Measurements from ENCODE around the gene LMAN2.

LMAN2 gene

DNA sequence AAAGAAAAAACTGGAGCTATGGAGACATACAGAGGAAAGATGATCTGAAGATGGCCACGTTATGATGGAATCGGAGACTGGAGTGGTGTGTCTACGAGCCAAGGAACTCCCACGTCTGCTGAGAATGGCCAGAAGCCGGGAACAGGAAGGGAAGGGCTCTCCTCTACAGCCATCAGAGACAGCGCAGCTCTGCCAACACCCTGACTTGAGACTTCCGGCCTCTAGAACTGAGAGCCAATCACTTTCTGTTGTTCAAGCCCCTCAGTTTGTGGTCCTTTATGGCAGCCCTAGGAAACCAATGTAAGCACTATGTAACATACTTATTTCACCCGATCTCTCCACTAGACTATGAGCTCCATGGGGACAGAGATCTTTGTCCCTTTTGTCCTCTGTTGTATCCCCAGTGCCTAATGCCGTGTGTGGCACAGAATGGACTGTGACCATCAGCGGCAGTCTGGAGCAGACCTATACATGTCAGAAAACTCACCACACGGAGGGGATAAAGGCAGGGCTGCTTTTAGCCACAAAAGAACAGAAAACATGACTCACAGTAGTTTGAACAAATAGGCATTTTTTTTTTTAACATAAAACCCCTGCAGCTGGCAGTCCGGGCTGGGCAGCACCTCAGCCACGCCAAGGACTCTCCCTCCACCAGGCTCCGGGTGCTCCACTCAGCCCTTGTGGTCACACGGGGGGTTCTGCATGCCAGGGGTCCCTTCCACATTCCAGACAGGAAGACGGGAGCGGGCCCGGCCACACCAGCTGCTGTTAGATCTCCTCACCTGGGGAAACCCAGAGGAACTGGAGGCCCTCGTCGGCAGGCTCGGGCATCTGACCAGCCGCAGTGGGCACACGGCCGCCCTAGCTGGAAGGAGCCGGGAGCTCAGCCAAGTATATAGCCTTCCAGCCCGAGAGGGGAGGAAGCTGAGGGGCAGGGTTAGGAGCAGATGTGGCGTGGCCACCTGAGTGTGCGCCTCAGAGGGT, 23.6 kb downstream of the LMAN2 start:
- no peak for DNase-seq (ENCODE audit: low read depth in 3 of 3)

DNA sequence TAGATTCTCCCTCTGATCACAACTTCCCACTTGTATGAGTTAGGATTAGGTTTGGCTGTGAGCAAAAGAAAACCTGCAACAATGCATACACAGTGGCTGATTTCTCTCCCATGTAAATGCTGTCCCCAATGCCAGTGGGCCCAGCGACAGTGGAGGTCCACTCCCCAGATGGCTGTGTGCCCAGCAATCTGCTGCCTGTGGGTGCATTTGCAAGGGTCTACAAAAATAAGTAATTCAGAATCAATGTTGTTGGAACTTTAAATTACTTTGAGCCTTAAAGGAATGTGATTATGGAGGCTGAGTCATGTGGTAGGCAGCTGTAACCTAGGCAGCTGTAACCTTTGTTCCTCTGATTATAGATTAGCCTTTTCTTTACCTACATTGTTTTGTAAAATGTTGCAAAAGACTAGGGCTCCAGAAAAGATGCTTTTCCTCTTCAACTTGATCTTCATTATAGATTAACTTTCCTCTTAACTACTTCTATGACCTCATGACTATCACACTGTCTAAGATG, 25.5 kb downstream of the LMAN2 start:
- DNase-seq (ENCODE audit: low read depth in 3 of 3) = no peak

GRCh38 chr5:177320879-177321278, 30.6 kb downstream of the LMAN2 start:
- DNase-seq (ENCODE audit: low read depth in 3 of 3) = no peak

- no peak for DNase-seq (ENCODE audit: low read depth in 3 of 3)
These were observed 31.4 kb downstream of the LMAN2 start for GRCh38 chr5:177319913-177320588.

DNA sequence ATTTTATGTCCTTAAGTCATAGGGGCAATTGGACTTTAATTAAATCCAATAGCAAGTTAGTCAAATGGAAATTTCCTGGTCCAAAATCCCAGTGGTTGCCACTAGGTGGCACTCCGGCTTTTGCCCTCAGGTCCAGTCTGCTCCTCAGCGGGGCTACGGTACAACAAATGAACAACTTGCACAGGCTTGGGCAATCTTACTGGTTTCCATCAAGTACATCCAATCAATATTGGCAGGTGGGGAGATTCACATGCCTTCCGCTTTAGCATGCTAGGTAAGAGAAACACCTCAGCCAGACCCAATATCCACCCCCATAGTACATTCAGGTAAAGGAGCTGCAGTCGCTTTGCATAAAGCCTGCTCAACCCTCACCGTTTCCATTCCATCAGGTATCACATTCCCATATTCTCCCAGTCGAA, 33.5 kb downstream of the LMAN2 start:
- peak in 2 of 3 experiments; percentile 58 to 64 for DNase-seq (ENCODE audit: low read depth in 3 of 3)

GRCh38 chr5:177316005-177316404, 35.5 kb downstream of the LMAN2 start:
- DNase-seq (ENCODE audit: low read depth in 3 of 3) = no peak

DNA sequence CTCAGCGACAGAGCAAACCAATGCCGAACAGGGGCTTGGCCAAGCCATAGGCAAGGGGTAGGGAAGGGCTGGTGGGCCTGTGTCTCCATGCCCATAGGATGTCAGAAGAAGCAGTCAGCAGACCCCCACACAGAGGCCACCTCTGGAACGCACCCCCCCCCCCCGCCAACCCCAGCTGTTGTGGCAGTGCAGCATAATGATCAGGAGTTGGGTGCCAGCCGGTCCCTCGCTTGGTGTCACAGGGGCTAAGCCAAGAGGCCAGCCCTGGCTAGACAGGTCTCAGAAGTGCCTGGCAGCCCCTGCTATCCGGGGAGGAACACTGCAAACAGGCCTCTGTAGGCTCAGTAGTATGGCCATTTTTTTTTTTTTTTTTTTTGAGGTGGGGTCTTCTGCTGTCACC, 36.1 kb downstream of the LMAN2 start:
- no peak for DNase-seq (ENCODE audit: low read depth in 3 of 3)

DNA sequence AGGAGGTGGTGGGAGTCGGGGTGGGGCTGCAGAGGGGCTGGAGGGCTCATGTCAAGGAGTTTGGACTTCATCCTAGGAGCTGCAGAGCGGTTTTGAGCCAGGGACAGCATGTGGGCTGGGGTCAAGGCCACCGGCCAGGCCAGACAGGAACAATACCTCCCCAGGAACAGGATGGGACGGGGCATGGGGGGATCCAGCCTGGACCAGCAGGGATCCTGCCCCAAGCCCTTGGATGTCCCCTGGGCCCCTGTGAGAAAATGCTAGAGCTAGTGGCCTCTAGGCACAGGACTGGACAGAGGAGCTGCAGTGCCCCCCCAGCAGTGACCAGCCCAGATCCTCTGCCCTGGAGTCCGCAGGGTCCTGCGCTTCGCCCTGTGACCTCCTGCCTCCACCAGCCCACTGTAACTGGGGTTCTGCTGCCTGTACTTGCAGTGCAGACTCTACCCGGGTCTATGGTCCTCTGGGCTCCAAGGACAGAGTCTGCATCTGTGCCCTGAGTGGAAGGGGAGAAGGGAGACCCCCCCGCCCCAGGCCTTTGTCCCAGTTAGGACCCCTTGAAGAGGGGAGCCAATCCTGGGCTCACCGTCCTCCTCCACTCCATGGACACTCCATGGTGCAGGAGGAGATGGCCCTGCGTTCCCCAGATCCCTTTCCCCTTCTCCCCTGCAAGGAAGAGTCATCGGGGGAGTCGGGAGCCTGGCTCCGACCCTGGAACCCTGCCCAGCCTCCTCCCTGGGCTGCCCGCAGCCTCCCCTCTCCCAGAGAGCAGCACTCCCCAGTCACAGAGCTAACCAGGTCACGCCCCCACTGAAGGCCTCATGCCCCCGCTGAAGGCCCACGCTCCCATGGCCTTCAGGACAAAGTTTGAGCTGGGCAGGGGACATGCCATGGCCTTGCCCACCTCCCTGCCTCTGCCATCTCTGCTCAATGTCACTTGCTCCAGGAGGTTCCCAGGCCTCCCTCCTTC, 36.8 kb downstream of the LMAN2 start:
- no peak for DNase-seq (ENCODE audit: low read depth in 3 of 3)

- no peak for DNase-seq (ENCODE audit: low read depth in 3 of 3)
These were observed 37.8 kb downstream of the LMAN2 start for GRCh38 chr5:177313561-177314259.

- no peak for DNase-seq (ENCODE audit: low read depth in 3 of 3)
These were observed 38.8 kb downstream of the LMAN2 start for GRCh38 chr5:177312649-177313181.

DNA sequence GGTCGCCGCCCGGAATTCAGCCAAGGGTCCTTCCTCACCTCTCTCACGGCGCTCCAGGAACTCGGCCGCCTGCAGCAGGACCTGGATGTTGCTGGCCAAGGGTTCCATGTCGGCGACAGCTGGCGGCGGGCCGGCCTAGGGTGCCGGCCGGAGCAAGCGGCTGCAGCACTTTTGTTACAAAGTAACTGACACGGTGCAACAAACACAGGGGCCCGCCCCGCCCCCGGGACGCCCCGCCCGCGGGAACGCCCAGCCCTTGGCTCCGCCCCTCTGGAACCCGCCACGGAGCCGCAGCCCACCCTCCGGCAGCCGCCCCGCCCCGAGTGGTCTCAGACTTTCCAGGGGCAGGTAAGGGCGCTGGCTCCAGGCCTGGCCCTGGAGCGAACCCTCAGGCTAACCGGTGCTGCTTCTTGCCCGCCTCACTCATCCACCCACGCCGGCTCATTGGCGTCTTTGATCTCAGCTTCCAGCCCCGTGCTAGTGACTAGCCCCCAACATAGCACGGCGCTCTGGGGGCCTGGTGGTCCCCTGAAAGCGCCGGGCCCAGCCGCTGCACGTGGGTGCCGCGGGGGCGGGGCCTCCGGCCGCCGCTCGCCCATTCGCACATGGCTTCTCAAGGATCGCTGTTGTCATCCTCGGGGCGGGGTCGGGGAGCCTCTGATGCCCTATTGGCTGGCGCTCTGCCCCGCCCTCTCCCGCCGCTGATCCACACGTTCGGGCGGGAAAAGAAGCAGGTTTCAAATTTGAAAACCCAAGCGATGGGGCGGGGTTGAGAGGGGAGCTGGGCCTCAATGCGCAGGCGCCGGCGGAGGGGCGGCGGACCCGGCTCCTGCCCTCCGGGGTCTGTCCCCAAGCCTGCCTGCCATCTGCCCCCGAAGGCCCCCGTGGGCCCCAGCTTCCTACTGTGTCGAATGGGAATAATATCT, 39.5 kb downstream of the LMAN2 start, which contains the start of gene MXD3:
Gene MXD3 (minus strand): TSS at position 176 of the 926 bp plus-strand sequence. CDS start 68 bp downstream, at position 108.
- DNase-seq (ENCODE audit: low read depth in 3 of 3) = peak; percentile 84 to 92 (median 88)

- no peak for DNase-seq (ENCODE audit: low read depth in 3 of 3)
These were observed 40.1 kb downstream of the LMAN2 start for GRCh38 chr5:177311392-177311722.

GRCh38 chr5:177310757-177311391, 40.6 kb downstream of the LMAN2 start:
- DNase-seq (ENCODE audit: low read depth in 3 of 3) = no peak

- DNase-seq (ENCODE audit: low read depth in 3 of 3) = no peak
These were observed 41.1 kb downstream of the LMAN2 start for GRCh38 chr5:177310332-177310731.

DNA sequence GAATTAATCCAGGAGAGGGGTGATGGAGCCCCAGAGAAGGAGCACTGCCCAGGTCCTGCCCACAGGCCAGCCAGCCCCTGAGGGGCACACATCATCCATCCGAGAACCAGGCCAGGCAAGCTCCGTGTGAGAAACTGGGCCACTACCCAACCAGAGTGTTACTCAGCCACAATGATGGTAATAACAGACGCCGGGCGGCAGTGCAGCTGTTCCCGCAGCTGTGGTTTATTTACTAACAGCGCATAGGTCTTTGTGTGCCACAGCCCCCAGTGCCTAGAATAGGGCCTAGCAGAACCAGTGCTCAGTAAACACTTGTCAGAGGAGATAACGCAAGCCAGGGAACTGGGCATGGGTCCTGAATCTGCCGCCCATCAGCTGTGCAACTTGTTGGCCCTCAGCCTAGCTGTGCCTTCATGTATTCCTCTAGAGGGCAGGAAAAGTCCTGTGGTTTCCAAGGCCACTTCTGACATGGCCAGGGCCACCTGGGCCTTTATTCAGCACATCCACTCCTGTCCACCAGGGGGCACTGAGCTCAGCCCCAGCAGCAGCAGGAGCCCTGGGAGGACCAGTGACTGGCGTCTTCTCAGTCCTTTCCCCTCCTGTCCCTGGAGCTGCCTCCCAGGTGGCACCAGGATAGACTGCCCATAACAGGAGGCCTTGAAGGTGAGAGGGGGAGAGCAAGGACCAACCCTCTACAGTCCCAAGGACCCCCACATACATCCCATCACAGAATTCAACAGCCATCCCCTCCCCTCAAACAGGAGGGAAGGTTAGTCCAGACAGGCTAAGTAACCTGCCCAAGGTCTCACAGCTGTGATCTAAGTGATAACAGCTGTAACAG, 41.9 kb downstream of the LMAN2 start:
- DNase-seq (ENCODE audit: low read depth in 3 of 3) = peak in 2 of 3 experiments; percentile 49 to 53

DNA sequence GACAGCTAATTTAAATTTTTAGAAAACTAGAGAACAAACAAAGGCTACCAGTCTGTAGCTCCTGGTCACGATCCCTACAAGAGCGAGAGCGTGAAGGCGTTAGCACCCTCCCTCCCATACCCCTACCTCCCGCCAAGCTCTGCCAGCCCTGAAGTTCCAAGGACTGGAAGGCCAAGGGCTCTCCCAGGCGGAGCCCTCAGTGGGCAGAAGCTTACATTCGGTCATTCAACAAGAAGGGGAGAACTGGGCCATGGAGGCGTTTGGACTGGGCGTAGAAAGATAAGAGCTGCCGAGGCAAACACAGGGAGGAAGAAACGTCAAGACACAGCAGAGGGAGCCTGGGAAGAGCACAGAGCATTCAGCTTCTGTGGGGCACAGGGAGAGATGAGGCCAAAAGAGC, 42.7 kb downstream of the LMAN2 start:
- no peak for DNase-seq (ENCODE audit: low read depth in 3 of 3)

DNA sequence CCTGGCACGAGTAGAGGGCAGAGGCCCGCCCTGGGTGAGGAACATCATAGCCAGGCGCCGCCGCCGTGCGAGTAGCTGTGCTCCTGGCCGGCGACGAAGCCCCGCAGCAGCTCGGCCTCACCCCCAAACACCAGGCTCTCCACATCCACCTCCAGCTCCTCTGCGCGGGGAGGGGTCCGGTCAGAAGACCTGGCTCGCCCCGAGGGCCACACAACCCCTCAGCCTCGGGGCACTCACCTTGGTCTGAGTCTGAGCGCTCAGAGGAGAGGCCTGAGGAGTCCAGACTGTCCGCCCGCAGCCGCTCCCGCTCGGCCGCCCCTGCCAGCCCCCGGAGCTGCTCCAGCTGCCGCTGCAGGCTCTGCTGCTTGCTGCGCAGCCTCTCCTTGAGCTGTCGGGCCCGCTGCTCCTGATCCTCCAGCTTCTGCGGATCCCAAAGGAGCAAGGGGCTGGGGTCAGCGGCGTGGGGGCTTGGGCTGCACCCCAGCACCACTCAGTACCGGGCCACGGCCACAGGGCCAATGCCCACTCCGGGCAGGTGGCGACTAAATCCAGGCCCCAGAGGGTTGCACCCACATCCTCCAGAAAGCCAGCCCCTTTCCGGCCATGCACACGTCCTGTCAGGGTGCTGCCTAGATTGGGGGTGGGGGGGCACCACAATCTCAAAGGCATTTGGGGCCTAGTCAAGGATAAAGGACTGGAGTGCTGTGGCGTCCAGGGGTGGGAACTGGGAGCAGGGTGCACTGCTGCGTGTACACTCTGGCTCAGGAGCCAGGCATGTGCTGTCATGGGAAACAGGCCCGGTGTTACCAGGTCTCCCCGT, 43.7 kb downstream of the LMAN2 start:
- DNase-seq (ENCODE audit: low read depth in 3 of 3) = no peak

Measured in stimulated activated CD4-positive, alpha-beta T cell treated with anti-CD3 and anti-CD28 coated beads, TNF-alpha, amount 100 ng/mL, for 4 hours (primary cell).